Measurements from ENCODE around the gene ROPN1L.

Gene ROPN1L

DNA sequence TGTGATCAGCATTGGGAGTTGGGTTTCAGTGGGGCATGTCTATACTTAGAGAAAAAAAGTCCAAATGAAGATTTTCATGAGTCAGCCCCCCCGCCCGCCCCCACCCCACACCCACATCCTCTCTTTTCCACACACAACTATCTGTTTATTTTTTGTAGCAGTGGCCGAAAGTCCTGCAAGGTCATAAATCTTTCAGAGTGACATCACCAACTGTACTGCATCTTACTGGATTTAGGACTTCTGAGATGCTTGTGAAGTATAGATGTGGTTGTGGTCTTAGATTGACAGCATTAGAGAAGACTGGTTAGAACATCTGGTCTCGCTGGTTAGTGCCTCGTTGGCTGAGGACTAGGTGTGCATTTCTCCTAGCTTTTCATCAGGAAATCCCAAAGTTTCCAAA is 7.3 kb upstream of the ROPN1L start:
- Histone ChIP-seq H3K4me3 (ENCODE audit: low read length) (no peak overlapping the region), H3K36me3 (ENCODE audit: control insufficient read depth, insufficient read depth, low read length) (peaks cover 24% of the 10 kb centered on the region), H3K27ac (ENCODE audit: low read depth, low read length) (no peak overlapping the region), H3K4me1 (ENCODE audit: control insufficient read depth, insufficient read depth, low read length) (no peaks in the 10 kb centered on the region), H3K27me3 (ENCODE audit: control insufficient read depth, insufficient read depth, low read length) (no peaks in the 10 kb centered on the region), H3K9ac (ENCODE audit: low read length) (no peak overlapping the region)

DNA sequence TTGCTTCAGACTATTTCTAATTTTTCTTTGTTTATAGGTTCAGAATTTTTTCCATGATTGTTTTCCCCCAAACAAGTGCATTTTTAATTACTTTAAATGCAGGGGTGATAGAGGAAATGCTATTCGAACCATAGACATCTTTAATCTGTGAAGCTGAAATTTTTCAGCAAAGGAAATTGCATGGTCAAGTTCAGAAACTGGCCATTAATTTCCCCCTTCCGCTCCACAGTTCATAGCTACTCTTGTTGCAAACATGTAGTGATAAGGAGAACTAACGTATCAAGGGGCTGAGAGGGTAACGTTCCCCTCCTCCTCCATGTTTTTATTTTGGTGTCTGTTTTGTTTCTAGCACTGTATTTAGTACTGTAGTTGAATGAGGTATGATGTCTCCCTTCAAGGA is 3.4 kb upstream of the ROPN1L start:
- H3K36me3 ChIP-seq (ENCODE audit: control insufficient read depth, insufficient read depth, low read length): peaks cover 4% of the 10 kb centered on the region
- no peak overlapping the region for H3K9ac ChIP-seq (ENCODE audit: low read length)
- no peak overlapping the region for H3K27ac ChIP-seq (ENCODE audit: low read depth, low read length)
- H3K27me3 ChIP-seq (ENCODE audit: control insufficient read depth, insufficient read depth, low read length): no peaks in the 10 kb centered on the region
- peaks cover 7% of the 10 kb centered on the region for H3K4me1 ChIP-seq (ENCODE audit: control insufficient read depth, insufficient read depth, low read length)
- no peak overlapping the region for H3K4me3 ChIP-seq (ENCODE audit: low read length)

DNA sequence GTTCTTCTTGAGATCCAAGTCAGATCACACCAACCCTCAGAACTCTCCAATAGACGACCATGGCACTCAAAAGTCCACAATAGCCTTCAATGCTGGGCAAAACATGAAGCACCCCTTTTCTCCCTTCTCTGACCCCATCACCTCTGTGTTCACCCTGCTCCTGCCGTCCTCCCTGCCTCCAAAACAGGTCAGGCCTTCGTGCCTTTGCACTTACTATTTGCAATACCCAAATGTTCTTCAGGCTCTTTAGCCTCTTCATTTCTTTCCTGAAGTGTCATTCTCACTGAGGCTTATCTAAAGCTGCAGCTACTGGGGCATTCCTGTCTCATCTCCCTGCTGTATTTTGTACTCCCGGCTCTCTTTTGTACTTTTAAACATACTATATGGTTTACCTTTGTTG is 2.0 kb upstream of the ROPN1L start:
- no peaks in the 10 kb centered on the region for H3K27me3 ChIP-seq (ENCODE audit: control insufficient read depth, insufficient read depth, low read length)
- H3K36me3 ChIP-seq (ENCODE audit: control insufficient read depth, insufficient read depth, low read length): no peaks in the 10 kb centered on the region
- no peak overlapping the region for H3K4me3 ChIP-seq (ENCODE audit: low read length)
- no peak overlapping the region for H3K9ac ChIP-seq (ENCODE audit: low read length)
- no peak overlapping the region for H3K27ac ChIP-seq (ENCODE audit: low read depth, low read length)
- peaks cover 7% of the 10 kb centered on the region for H3K4me1 ChIP-seq (ENCODE audit: control insufficient read depth, insufficient read depth, low read length)

DNA sequence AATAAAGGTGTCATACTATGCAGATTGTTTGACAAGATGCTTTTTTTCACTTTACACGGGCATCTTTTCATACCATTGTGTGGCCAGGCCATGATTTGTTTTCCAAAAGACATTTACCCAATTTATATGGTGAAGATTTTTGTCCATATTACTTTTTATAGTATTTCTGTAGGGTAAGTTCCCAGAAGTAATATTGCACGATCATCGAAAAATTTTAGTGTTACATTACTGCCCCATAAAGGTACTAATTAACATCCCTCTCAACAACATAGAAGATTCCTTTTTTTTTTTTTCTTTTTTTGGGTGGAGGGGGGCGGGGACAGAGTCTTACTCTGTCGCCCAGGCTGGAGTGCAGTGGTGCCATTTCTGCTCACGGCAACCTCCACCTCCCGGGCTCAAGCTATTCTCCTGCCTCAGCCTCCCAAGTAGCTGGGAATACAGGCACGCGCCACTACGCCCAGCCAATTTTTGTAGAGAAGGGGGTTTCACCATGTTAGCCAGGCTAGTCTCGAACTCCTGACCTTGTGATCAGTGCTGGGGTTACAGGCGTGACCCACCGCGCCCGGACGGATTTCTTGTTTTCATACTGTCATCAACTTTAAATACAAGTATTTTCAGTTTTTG is 1.2 kb upstream of the ROPN1L start:
- H3K9ac ChIP-seq (ENCODE audit: low read length): no peak overlapping the region
- H3K27me3 ChIP-seq (ENCODE audit: control insufficient read depth, insufficient read depth, low read length): no peaks in the 10 kb centered on the region
- H3K4me1 ChIP-seq (ENCODE audit: control insufficient read depth, insufficient read depth, low read length): peaks cover 7% of the 10 kb centered on the region
- H3K4me3 ChIP-seq (ENCODE audit: low read length): no peak overlapping the region
- H3K36me3 ChIP-seq (ENCODE audit: control insufficient read depth, insufficient read depth, low read length): no peaks in the 10 kb centered on the region
- no peak overlapping the region for H3K27ac ChIP-seq (ENCODE audit: low read depth, low read length)

DNA sequence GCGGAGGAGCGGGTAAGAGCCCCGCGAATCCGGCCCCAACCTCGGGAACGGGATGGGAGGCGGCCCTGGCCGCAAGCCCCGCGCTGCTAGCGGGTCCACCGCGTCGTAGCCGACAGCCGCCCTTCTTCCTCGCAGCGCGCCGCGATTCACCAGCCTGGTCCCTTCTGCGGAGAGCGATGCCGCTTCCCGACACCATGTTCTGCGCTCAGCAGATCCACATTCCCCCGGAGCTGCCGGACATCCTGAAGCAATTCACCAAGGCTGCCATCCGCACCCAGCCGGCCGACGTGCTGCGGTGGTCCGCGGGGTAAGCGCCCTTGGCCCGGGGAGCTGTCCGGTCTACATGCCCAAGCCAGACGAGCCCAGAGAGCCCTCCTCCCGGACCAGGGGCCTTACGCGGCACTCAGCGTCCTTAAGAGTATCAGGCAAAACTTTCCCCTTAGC is 335 bp downstream of the ROPN1L start:
- Histone ChIP-seq H3K9ac (ENCODE audit: low read length) (no peak overlapping the region), H3K4me1 (ENCODE audit: control insufficient read depth, insufficient read depth, low read length) (peaks cover 7% of the 10 kb centered on the region), H3K36me3 (ENCODE audit: control insufficient read depth, insufficient read depth, low read length) (no peaks in the 10 kb centered on the region), H3K27ac (ENCODE audit: low read depth, low read length) (no peak overlapping the region), H3K27me3 (ENCODE audit: control insufficient read depth, insufficient read depth, low read length) (no peaks in the 10 kb centered on the region), H3K4me3 (ENCODE audit: low read length) (peak overlapping the region; percentile 74)

DNA sequence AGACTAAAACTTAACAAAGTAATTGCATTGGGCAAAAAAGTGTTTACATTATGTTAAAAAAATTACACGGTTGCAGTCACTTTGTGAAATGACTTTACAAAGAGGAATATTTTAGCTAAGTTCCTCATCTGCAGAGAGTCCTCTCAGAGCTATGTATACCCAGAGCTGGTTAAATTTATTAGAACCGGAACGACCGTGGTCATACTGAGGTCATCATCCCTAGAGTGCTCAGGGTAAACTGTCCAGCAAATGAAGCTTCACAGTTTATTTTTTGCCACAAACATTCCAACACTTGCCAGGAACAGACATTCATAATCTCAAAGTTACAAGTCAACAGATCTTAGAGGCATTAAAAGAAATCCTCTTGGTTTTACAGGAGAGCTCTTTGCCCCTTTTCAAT is 897 bp downstream of the ROPN1L start:
- Histone ChIP-seq H3K4me1 (ENCODE audit: control insufficient read depth, insufficient read depth, low read length) (peaks cover 7% of the 10 kb centered on the region), H3K36me3 (ENCODE audit: control insufficient read depth, insufficient read depth, low read length) (no peaks in the 10 kb centered on the region), H3K27ac (ENCODE audit: low read depth, low read length) (no peak overlapping the region), H3K27me3 (ENCODE audit: control insufficient read depth, insufficient read depth, low read length) (no peaks in the 10 kb centered on the region), H3K4me3 (ENCODE audit: low read length) (peak overlapping the region; percentile 74), H3K9ac (ENCODE audit: low read length) (no peak overlapping the region)

DNA sequence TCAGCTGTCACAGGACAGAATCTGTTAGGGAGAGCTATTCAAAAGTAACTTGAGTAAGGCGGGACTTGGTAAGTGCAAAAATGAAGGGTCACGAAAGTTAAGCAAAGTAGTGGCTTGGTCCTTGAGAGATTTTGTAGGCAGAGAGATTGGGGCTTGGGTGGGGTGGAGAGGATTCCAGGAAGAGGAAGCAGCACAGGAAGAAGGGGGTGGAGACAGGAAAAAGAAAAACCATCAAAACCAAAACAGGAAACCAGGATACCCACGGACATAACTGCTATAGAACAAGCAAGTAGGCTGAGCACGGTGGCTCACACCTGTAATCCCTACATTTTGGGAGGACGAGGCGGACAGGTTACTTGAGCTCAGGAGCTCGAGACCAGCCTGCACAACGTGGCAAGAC is 3.7 kb downstream of the ROPN1L start:
- Histone ChIP-seq H3K4me1 (ENCODE audit: control insufficient read depth, insufficient read depth, low read length) (peaks cover 7% of the 10 kb centered on the region), H3K27me3 (ENCODE audit: control insufficient read depth, insufficient read depth, low read length) (no peaks in the 10 kb centered on the region), H3K27ac (ENCODE audit: low read depth, low read length) (no peak overlapping the region), H3K9ac (ENCODE audit: low read length) (no peak overlapping the region), H3K36me3 (ENCODE audit: control insufficient read depth, insufficient read depth, low read length) (no peaks in the 10 kb centered on the region), H3K4me3 (ENCODE audit: low read length) (no peak overlapping the region)

DNA sequence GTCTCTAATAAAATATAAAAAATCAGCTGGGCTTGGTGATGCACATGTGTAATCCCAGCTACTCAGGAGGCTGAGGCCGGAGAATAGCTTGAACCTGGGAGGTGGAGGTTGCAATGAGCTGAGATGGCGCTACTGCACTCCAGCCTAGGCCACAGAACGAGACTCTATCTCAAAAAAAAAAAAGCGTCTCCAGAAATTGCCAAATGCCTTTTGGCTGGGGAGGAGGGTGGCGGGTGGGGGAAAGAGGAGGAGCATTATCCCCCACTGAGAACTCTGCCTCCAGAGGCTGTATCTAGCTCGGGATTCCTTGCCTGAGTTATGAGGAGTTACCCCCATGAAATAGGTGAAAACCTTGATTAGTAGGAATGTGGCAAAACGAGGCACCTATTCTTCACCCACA is 4.8 kb downstream of the ROPN1L start:
- Histone ChIP-seq H3K4me3 (ENCODE audit: low read length) (no peak overlapping the region), H3K36me3 (ENCODE audit: control insufficient read depth, insufficient read depth, low read length) (no peaks in the 10 kb centered on the region), H3K9ac (ENCODE audit: low read length) (no peak overlapping the region), H3K27me3 (ENCODE audit: control insufficient read depth, insufficient read depth, low read length) (no peaks in the 10 kb centered on the region), H3K4me1 (ENCODE audit: control insufficient read depth, insufficient read depth, low read length) (peaks cover 4% of the 10 kb centered on the region), H3K27ac (ENCODE audit: low read depth, low read length) (no peak overlapping the region)

DNA sequence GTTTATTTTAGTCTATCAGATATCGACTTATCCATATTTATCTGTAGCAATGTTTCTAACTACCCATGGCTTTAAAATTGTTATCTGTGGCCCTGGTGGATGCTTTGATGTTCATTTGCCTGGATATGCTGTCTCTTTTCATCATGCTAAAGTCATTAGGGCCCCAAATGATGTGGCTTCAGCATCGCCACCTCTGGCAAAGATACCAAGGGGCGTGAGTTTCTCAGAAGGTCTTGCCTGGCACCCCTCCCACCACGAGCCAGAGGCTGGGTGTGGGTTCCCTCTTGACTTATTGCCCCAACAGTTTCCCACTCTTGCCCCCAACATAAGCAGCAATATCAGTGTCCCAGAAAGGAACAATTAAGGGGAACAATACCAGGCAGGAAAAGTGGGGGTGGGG is 5.4 kb downstream of the ROPN1L start:
- peaks cover 4% of the 10 kb centered on the region for H3K4me1 ChIP-seq (ENCODE audit: control insufficient read depth, insufficient read depth, low read length)
- no peak overlapping the region for H3K27ac ChIP-seq (ENCODE audit: low read depth, low read length)
- no peaks in the 10 kb centered on the region for H3K27me3 ChIP-seq (ENCODE audit: control insufficient read depth, insufficient read depth, low read length)
- H3K9ac ChIP-seq (ENCODE audit: low read length): no peak overlapping the region
- H3K4me3 ChIP-seq (ENCODE audit: low read length): no peak overlapping the region
- H3K36me3 ChIP-seq (ENCODE audit: control insufficient read depth, insufficient read depth, low read length): no peaks in the 10 kb centered on the region

DNA sequence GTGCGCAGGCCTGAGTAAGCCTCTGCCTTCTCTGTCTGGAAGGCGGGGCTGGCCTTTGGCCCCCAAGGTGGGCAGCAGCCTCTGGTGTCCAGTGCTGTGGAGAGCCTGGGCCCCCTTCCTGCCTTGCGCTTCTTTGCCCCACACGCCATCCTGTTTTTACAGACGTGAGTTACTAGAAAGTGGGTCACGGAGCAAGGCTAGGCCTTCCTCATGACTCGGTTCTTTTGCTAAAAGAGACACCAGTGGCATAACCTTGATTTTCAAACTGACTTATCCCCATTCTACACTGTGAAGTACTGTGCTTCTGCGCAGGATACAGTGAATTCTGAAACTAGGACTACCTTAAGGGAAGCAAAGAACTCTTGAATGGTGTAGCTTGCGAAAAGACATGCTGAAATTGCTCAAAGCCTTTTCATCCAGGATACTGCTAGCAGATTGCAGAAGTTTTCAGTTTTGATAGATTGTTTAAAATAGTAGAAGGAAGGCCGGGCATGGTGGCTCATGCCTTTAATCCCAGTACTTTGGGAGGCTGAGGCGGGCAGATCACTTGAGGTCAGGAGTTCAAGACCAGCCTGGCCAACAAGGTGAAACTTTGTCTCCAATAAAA is 7.2 kb downstream of the ROPN1L start:
- Histone ChIP-seq H3K36me3 (ENCODE audit: control insufficient read depth, insufficient read depth, low read length) (no peaks in the 10 kb centered on the region), H3K4me1 (ENCODE audit: control insufficient read depth, insufficient read depth, low read length) (no peaks in the 10 kb centered on the region), H3K9ac (ENCODE audit: low read length) (no peak overlapping the region), H3K27me3 (ENCODE audit: control insufficient read depth, insufficient read depth, low read length) (no peaks in the 10 kb centered on the region), H3K4me3 (ENCODE audit: low read length) (no peak overlapping the region), H3K27ac (ENCODE audit: low read depth, low read length) (no peak overlapping the region)

DNA sequence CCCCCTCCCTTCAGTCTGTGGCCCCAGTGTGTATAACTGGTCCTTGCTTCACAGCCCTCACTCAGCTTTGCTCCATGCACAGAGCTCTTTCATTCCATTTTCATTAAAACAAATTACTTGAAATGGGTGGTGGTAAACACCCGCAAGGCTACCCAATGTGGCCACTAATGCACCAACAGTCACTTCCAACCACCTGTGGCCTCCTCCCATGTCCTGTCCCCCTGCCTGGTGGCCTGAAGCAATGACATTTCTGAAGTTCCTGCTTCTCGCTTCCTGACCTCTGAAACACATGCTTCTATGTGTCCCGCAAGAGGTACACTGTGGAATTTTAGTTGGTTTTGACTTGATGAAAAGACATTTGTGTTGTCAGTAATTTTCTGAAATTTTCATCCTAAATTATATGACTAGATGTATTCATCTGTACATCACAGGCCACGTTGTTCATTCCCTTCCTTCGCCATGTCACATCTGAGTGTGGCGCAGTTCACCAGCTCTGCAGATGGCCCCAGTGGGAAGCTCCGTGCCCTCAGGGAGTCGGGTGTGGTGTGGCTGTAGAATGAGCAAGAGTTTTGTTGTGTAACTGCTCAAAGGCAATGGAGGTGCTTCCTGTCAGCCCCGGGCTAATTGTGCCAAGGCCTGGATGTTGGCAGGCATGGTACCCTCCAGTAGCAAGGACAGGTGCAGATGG is 9.6 kb downstream of the ROPN1L start:
- Histone ChIP-seq H3K27me3 (ENCODE audit: control insufficient read depth, insufficient read depth, low read length) (no peaks in the 10 kb centered on the region), H3K4me1 (ENCODE audit: control insufficient read depth, insufficient read depth, low read length) (no peaks in the 10 kb centered on the region), H3K9ac (ENCODE audit: low read length) (no peak overlapping the region), H3K36me3 (ENCODE audit: control insufficient read depth, insufficient read depth, low read length) (no peaks in the 10 kb centered on the region), H3K4me3 (ENCODE audit: low read length) (no peak overlapping the region), H3K27ac (ENCODE audit: low read depth, low read length) (no peak overlapping the region)

DNA sequence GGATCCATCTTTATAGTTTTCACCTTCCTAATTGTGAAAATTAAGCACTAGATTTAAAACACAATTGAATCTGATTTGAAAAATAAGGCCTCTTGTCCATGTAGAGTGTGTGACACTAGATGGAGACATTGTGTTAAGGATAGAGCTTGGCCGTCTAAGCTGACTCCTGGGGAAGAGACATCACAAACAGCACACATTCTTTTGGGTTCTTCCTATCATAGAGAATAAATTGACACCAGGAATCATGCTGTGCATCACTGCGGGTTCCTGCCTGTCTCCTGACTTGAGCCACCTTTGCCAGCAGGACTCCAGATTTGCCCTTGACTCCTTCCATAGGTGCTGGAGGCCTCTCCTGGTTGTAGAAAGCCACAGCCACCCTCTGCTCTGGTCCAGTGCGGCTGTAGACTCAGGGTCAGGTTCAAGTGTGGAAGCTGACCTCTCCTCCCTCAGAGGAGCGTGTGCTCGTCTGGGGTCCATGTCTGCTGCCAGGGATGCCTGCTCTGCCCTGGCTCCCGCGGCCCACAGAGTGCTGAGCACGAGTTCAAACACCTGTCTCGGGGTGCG is 11.2 kb downstream of the ROPN1L start:
- H3K36me3 ChIP-seq (ENCODE audit: control insufficient read depth, insufficient read depth, low read length): no peaks in the 10 kb centered on the region
- H3K4me1 ChIP-seq (ENCODE audit: control insufficient read depth, insufficient read depth, low read length): no peaks in the 10 kb centered on the region
- H3K27ac ChIP-seq (ENCODE audit: low read depth, low read length): no peak overlapping the region
- H3K27me3 ChIP-seq (ENCODE audit: control insufficient read depth, insufficient read depth, low read length): no peaks in the 10 kb centered on the region
- H3K9ac ChIP-seq (ENCODE audit: low read length): no peak overlapping the region
- H3K4me3 ChIP-seq (ENCODE audit: low read length): no peak overlapping the region
